ENCODE data around the gene TRIM52.
"Not testable (repeated sequence)": the region's sequence is repeated elsewhere in the genome, so short reads cannot be mapped to it uniquely, and the experiment has no call there.

Gene TRIM52

GRCh38 chr5:181233088-181233800, 27.7 kb downstream of the TRIM52 start:
- DNase-seq = no peak

DNA sequence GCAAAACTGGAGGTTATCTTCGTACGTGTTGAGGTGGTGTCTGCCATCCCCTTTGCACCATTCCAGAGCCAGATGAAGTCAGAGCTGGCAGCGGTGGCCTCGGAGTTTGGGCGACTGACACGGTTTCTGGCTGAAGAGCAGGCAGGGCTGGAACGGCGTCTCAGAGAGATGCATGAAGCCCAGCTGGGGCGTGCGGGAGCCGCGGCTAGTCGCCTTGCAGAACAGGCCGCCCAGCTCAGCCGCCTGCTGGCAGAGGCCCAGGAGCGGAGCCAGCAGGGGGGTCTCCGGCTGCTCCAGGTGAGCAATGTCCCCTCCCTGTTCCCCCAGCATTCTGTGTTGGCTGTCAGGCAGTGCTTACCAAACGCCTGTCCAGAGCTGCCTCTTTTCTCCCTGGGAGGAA, 28.4 kb downstream of the TRIM52 start:
- DNase-seq = no peak

DNA sequence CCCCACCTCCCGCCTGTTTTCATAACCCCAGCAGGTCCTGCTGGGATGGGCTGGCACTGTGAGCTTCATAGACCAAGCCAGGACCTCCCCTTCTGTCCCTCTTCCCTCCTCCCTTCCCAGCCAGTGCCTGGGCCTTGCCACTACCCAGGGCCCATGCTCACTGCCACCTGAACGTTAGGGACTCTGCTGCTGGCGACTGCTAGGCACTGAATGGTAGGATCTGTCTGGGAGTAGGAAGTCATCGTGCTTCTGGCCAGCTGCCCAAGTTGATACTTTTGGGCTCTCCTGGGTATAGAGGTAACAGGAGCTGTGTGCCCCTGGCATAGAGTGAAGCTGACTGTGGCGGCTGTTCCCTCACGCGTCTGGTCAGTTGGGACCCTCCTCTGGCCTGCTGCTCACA, 29.5 kb downstream of the TRIM52 start:
- no peak for DNase-seq

DNA sequence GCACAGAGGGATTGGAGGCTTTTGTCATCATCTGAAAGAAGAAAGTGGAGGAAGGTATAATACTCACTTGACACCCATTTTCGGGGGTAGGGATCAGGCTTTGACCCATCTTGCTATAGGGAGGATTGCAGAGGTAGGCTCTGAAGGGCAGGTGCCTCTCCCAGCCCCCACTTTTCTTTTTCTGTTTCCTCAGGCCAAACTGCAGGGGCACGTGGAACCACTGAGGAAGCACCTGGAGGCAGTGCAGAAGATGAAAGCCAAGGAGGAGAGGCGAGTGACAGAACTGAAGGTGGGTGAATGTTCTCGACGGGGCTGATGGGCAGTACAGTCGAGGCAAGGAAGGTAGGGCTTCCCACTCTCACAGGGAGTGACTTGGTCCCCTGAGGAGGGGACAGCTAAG, 30.4 kb downstream of the TRIM52 start:
- DNase-seq = no peak

DNA sequence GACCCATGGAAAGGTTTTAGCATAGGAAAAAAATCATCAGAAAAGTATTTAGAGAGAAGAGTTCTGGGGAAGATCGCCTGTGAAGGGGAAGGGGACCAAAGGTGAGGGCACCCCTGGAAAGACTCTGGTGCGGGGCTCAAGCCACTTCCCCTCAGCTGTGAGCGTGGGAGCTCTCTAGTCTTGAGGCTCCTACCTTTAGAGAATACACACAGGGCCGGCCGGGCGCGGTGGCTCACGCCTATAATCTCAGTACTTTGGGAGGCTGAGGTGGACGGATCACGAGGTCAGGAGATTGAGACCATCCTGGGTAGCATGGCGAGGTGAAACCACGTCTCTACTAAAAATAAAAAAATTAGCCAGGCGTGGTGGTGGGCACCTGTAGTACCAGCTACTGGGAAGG, 30.9 kb downstream of the TRIM52 start:
- no peak for DNase-seq

DNA sequence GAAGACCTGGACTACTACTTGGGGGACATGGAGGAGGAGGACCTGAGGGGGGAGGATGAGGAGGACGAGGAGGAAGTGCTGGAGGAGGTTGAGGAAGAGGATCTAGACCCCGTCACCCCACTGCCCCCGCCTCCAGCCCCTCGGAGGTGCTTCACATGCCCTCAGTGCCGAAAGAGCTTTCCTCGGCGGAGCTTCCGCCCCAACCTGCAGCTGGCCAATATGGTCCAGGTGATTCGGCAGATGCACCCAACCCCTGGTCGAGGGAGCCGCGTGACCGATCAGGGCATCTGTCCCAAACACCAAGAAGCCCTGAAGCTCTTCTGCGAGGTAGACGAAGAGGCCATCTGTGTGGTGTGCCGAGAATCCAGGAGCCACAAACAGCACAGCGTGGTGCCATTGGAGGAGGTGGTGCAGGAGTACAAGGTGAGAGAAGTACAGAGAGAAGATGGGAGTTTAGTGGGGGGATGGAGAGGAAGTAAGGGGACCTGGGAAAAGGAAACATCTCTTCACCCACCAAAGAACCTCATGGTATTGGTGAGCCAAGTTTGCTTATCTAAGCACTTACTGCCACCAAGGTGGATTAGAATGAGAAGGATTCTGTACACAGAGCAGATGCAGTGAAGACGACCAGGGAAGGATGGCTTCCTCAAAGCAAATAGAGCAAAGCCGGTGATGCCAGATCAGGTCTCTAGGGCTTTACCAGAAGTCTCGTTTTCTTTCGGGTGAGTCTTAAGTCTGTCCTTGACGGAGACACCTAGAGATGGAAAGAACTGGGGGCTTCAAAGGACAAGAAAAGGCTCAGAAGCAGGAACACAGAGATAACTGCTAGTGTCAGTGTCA, 36.3 kb downstream of the TRIM52 start:
- DNase-seq = no peak

DNA sequence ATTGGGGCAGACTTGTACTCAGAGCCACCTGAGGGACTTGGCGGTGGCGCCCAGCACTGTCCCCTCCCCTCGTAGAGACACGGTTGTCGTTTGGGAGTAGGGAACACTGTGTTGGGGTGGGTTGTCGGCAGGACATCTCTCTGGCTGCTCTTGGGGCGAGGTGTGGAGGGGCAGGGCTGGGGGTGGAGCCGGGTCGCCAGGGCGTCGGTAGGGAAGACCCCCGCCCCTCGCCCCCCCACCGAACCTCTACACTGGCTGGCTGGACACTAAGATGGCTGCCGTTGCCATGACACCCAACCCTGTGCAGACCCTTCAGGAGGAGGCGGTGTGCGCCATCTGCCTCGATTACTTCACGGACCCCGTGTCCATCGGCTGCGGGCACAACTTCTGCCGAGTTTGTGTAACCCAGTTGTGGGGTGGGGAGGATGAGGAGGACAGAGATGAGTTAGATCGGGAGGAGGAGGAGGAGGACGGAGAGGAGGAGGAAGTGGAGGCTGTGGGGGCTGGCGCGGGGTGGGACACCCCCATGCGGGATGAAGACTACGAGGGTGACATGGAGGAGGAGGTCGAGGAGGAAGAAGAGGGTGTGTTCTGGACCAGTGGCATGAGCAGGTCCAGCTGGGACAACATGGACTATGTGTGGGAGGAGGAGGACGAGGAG, 37.1 kb downstream of the TRIM52 start:
- peak; percentile 54 for DNase-seq

DNA sequence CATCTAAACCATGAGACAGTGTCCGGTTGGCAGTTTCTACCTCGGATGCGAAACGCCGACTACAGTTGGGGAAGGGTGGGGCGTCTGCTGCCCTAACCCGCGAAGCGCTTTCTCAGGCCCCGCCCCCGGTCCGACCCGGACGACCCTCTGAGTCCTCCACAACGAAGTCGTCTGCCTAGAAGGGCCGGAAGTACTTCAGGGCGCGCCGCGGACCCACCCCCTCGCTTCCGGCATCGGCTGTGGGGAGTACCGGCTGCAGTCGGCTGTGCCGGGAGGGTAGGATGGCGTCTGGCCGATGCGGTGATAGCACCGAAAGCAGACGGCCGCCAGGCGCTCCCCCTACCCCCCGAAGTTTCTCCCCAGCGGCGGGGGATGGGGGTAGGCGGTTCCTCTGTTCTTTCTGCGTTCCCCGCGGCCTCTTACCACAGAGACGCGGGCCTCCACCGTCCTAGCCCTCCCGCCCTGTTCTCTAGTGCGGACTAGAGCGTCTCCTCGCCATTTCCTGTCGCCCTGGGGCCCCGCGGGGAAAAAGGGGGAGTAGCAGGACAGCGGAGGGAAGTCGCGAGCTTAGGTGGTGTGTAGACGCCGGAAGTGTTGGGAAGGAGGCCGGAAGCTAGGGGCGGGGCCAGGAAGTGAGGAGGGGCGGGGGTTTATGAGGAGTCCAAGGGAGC, 37.8 kb downstream of the TRIM52 start, which contains the start of gene TRIM41:
Gene TRIM41 (plus strand): TSS at position 224 of the 671 bp plus-strand sequence. CDS start 719 bp downstream, outside the sequence.
- peak; percentile 97 for DNase-seq

- no peak for DNase-seq
Observed at GRCh38 chr5:181222630-181223057, 38.3 kb downstream of the TRIM52 start.

DNA sequence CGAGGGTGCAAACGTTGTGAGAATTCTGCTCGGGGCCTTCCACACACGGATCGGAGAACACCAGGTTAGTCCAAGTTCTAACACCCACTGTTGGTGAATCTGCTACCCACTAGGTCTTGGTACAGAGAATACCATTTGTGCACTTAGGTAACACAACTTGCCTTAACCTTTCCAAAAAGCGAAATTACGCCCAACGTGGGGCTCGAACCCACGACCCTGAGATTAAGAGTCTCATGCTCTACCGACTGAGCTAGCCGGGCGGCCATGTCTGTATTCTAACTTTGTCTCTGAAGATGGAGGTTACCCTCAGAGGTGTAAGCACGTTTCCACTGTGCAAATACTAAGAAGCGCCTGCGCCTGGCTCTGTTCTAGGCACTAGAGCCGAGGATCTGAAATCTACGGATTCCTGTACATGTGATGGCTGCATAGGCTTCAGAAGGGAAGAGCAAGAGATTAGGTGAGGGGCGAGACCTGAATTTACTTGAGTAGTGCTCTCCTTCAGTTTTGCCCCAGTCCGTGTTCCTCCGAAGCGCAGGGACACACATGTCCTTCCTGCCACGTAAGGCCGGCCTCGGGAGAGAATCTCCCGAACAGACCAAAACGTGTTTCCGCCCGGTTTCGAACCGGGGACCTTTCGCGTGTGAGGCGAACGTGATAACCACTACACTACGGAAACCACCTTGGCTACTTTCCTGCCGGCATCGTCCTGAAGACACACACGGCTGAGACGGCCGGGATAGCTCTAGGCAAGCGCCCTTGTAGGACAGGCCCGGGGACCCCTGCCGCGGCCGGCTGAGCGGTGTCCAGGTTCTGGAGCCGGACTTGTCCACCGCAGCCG, 38.9 kb downstream of the TRIM52 start:
- DNase-seq = peak; percentile 99

DNA sequence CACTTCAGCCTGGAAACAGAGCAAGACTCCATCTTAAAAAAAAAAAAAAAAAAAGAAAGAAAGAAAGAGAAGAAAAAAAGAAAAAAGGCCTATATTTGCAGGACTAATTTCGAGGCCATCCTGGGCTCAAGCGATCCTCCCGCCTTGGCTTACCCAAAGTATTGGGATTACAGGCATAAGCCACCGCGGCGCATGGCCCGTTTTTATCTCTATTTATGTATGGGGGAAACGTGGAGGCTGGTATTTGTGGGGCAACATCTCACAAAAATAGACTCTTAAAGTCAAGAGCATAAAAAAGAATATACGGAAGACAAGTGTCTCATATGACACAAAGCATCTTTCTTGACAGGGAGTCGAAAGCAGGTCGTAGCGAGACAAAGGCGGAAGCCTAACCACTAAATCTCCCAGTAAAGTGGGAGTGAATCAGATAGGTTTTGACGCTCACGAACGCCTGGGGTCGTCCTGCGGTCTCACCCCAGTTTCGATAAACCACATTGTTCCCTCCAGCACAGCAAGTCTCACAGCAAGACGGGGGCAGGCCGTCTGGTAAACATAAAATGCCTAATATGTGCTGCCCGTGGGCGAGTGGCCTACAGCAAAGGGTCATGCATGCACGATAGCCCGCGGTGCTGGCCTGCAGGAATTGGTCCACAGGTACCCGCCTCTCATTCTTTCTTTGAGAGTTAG, 39.7 kb downstream of the TRIM52 start:
- no peak for DNase-seq

- DNase-seq = no peak
Observed at GRCh38 chr5:181220178-181220515, 40.8 kb downstream of the TRIM52 start.

- no peak for DNase-seq
Observed at GRCh38 chr5:181219262-181220177, 41.4 kb downstream of the TRIM52 start.

DNA sequence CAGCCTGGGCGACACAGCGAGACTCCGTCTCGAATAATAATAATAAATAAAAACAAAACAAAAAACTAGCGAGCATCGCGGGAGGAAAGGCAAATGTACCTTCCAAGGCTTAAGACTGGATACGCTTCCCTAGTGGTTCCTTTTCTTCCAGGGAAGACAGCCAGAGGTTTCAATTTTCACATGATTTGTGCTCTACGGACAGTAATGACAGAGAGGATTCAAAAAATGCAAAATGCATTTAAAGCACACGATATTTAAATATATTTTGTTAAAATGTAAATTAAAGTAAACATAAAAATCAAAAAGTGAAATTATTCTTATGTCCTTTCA, 42.2 kb downstream of the TRIM52 start:
- DNase-seq = no peak

- no peak for DNase-seq
Observed at GRCh38 chr5:181217803-181218062, 43.2 kb downstream of the TRIM52 start.

DNA sequence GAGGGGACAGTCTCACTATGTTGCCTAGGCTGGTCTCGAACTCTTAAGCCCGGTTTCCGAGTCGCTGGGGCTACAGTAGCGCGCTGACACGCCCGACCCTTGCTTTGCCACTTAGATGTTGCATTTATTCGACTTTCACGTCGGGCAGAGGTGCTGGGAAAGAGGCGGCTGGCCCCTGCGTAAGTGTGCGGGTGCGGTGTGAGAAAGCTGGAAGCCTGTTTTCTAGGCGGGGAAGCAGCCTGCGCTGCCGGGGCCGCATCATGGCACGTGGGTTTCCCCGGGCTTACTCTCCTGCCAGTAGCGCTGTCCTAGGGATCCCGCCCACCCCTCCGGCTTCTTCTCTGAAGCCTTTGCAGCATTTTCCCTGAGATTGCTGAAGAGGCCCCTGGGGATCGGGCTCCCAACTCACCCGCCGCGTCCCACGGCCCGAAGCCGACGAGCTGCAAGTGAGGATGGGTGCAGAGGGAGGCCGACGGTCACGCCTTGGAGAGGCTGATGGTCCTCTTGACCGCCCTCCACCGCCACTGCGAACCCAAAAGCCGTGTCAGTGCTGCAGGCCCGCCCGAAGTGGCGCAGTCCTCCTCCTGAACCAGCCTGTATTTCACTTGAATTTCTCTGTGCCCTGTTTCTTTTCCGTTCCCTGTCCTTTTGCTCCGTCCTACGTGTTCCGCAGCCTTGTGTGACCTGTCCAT, 43.7 kb downstream of the TRIM52 start:
- peak; percentile 55 for DNase-seq

DNA sequence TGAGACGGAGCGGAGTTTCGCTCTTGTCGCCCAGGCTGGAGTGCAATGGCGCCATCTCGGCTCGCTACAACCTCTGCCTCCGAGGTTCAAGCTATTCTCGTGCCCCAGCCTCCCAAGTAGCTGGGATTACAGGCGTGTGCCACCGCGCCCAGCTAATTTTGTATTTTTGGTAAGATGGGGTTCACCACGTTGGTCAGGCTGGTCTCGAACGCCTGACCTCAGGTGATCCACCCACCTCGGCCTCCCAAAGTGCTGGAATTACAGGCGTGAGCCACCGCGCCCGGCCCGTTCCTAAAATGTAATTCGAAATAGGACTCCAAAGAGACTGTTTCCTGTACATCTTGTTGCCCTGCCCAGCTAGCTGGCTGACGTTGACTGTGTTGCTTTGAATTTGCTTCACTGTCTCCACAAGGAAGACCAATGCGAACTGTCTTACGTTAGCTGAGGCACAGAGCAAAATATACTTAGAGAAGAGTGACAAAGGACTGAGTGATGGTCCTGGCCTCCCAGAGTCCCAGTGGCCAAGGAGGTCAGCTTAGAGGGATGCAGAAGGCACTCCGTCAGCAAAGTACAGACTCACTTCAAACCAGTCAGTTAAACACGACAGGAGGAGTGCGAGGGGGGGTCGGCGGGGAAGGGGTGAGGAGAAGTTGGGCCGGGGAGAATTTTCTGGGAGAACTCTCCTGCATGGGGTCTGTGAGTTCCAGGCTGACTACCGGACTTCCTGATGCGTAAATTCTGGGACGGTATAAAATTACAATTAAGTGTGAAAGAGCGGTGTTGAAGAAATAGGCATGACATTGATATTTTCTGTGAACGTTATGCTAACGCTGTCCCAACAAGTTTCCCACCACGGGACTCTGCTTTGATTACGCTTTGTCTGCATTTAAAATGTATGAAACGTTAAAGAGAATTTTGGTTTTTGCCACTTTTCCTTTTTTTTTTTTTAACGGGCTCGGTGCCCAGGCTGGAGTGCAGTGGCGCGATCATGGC, 44.6 kb downstream of the TRIM52 start:
- DNase-seq = no peak

GRCh38 chr5:181214249-181214648, 46.7 kb downstream of the TRIM52 start:
- not testable (repeated sequence) for DNase-seq

DNA sequence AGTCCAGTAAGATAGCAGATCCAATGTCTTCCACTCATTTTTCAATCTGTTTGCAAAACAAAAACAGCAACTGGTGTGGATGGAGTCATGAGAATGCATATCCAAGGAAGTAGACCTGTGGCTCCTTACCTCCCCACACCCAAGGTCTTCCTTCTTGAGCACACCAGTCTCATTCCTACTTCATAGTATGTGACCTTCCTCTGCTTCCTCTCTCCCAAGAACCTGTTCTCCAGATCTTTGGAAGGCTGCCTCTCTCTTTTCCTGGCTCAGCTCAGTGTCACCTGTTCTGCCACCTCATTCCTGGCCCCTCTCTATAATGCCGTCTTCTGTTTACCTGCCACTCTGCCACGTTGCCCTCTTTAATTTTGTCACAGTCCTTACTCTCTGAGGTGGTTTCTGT, 48.0 kb downstream of the TRIM52 start:
- DNase-seq = no peak
